ENCODE measurements around the gene CAPN13.

CAPN13 gene

GRCh38 chr2:30807249-30807648 is at the start of gene CAPN13:
Gene CAPN13, minus strand, starts transcription at chr2:30807446. Its CDS starts 20,121 bp downstream, at chr2:30787325.
- DNase-seq (ENCODE audit: low spot score): no peak

GRCh38 chr2:30847841-30848240 is 40.6 kb upstream of the CAPN13 start:
- no peak for DNase-seq (ENCODE audit: low spot score)

GRCh38 chr2:30847329-30847728 is 40.1 kb upstream of the CAPN13 start:
- no peak for DNase-seq (ENCODE audit: low spot score)

GRCh38 chr2:30828586-30828985 is 21.3 kb upstream of the CAPN13 start:
- no peak for DNase-seq (ENCODE audit: low spot score)

GRCh38 chr2:30826916-30827315 is 19.7 kb upstream of the CAPN13 start:
- no peak for DNase-seq (ENCODE audit: low spot score)

GRCh38 chr2:30826481-30826880 is 19.2 kb upstream of the CAPN13 start:
- no peak for DNase-seq (ENCODE audit: low spot score)

GRCh38 chr2:30823452-30823851 is 16.2 kb upstream of the CAPN13 start:
- DNase-seq (ENCODE audit: low spot score): peak; percentile 50

- no peak for DNase-seq (ENCODE audit: low spot score)
Measured at GRCh38 chr2:30821960-30822359, 14.7 kb upstream of the CAPN13 start.

- DNase-seq (ENCODE audit: low spot score): peak; percentile 97
Measured at GRCh38 chr2:30820381-30821055, 13.3 kb upstream of the CAPN13 start.

- no peak for DNase-seq (ENCODE audit: low spot score)
Measured at GRCh38 chr2:30809938-30810337, 2.7 kb upstream of the CAPN13 start.

- no peak for DNase-seq (ENCODE audit: low spot score)
Measured at GRCh38 chr2:30808695-30809094, 1.4 kb upstream of the CAPN13 start.

GRCh38 chr2:30803281-30803680 is 4.0 kb downstream of the CAPN13 start:
- DNase-seq (ENCODE audit: low spot score): no peak

GRCh38 chr2:30802611-30803010 is 4.6 kb downstream of the CAPN13 start:
- DNase-seq (ENCODE audit: low spot score): no peak

- no peak for DNase-seq (ENCODE audit: low spot score)
Measured at GRCh38 chr2:30801821-30802455, 5.3 kb downstream of the CAPN13 start.

GRCh38 chr2:30800159-30800558 is 7.1 kb downstream of the CAPN13 start:
- no peak for DNase-seq (ENCODE audit: low spot score)

GRCh38 chr2:30799366-30799765 is 7.9 kb downstream of the CAPN13 start:
- no peak for DNase-seq (ENCODE audit: low spot score)

GRCh38 chr2:30798536-30798991 is 8.7 kb downstream of the CAPN13 start:
- no peak for DNase-seq (ENCODE audit: low spot score)

GRCh38 chr2:30797381-30798015 is 9.7 kb downstream of the CAPN13 start:
- no peak for DNase-seq (ENCODE audit: low spot score)

GRCh38 chr2:30796699-30797098 is 10.5 kb downstream of the CAPN13 start:
- DNase-seq (ENCODE audit: low spot score): no peak

- DNase-seq (ENCODE audit: low spot score): no peak
Measured at GRCh38 chr2:30792521-30792920, 14.7 kb downstream of the CAPN13 start.

GRCh38 chr2:30790879-30791278 is 16.4 kb downstream of the CAPN13 start:
- no peak for DNase-seq (ENCODE audit: low spot score)

- no peak for DNase-seq (ENCODE audit: low spot score)
Measured at GRCh38 chr2:30789670-30790210, 17.5 kb downstream of the CAPN13 start.
